Stomach (tissue), 4 donors: ENCODE results near the gene SMAD1.

ENCODE experiments used
- CTCF ChIP-seq, 7 experiments: fragments of 450-650 bp in 4 of 7; fragments of 200-600 bp in 3 of 7; sonication (generic) in 3 of 7; IDR thresholded peaks; one replicate each; pipeline ENCODE4 v1.5.1; 2016 to 2019; ENCODE audit warnings: antibody characterized with exemption in 7 of 7, control low read depth in 2 of 7, mild to moderate bottlenecking in 1 of 7
- POLR2AphosphoS5 ChIP-seq, 3 donors: sonication (generic); formaldehyde crosslinking; IDR thresholded peaks; one replicate each; pipeline ENCODE4 v1.6.1; 2016; ENCODE audit warnings: antibody characterized with exemption in 3 of 3

GRCh38 chr4:145502809-145503208 is 21.2 kb downstream of the SMAD1 start:
- TF ChIP-seq POLR2AphosphoS5 (IDR thresholded peaks at IDR 0.05): no peak
- TF ChIP-seq CTCF (IDR thresholded peaks at IDR 0.05): no peak
